HepG2 (cell line): ENCODE measurements around the gene ANKRD37. TPM values are rescaled to one million over a fixed set of nuclear protein-coding genes. Genes with fewer than 3 reads are reported as not detected.

Experiments used
- AGO2 ChIP-seq: fragments of 200-400 bp; formaldehyde crosslinking; optimal IDR thresholded peaks from 2 replicates; pipeline ENCODE3; 2017; ENCODE audit warnings: mild to moderate bottlenecking, low read depth, low read length, moderate library complexity
- ATF3 ChIP-seq: sonication (generic); formaldehyde crosslinking; IDR thresholded peaks from 2 replicates; pipeline ENCODE4 v1.4.0; 2020; ENCODE audit warnings: missing genetic modification reagents
- CBX2 ChIP-seq, 2 experiments: fragments of 200-600 bp in 1 of 2; sonication (generic); formaldehyde crosslinking in 1 of 2; IDR thresholded peaks; 2 replicates each; pipeline versions ENCODE4 v1.7.0 to v1.8.1; 2018 to 2022; ENCODE audit warnings: low read depth in 2 of 2, low read length in 1 of 2, mild to moderate bottlenecking in 1 of 2, missing genetic modification reagents in 1 of 2
- GLI4 ChIP-seq: sonication (generic); formaldehyde crosslinking; IDR thresholded peaks from 2 replicates; pipeline ENCODE4 v1.5.1; 2020; ENCODE audit warnings: missing genetic modification reagents, mild to moderate bottlenecking, moderate library complexity, borderline replicate concordance
- GTF3A ChIP-seq: sonication (generic); formaldehyde crosslinking; conservative IDR thresholded peaks from 2 replicates; pipeline ENCODE4 v1.4.0; 2020; ENCODE audit warnings: mild to moderate bottlenecking, missing genetic modification reagents
- HDAC2 ChIP-seq: sonication (generic); formaldehyde crosslinking; IDR thresholded peaks from 2 replicates; pipeline ENCODE4 v1.4.0; 2020; ENCODE audit warnings: missing genetic modification reagents
- HES4 ChIP-seq: sonication (generic); formaldehyde crosslinking; IDR thresholded peaks from 2 replicates; pipeline ENCODE4 v1.9.0; 2021; ENCODE audit warnings: mild to moderate bottlenecking, missing genetic modification reagents, borderline replicate concordance
- HOXD1 ChIP-seq: sonication (generic); formaldehyde crosslinking; IDR thresholded peaks from 2 replicates; pipeline ENCODE4 v1.5.0; 2020; ENCODE audit warnings: missing genetic modification reagents
- IRF2 ChIP-seq: IDR thresholded peaks from 2 replicates; pipeline ENCODE4 v1.6.1; 2018; ENCODE audit warnings: missing genetic modification reagents, missing compliant biosample characterization
- KMT2B ChIP-seq: IDR thresholded peaks from 2 replicates; pipeline ENCODE4 v1.6.1; 2016; ENCODE audit warnings: missing genetic modification reagents, missing compliant biosample characterization
- NFATC3 ChIP-seq: sonication (generic); formaldehyde crosslinking; IDR thresholded peaks from 2 replicates; pipeline ENCODE4 v1.5.1; 2020; ENCODE audit warnings: mild to moderate bottlenecking, missing genetic modification reagents
- SP4 ChIP-seq: sonication (generic); formaldehyde crosslinking; IDR thresholded peaks from 2 replicates; pipeline ENCODE4 v1.8.1; 2023; ENCODE audit warnings: mild to moderate bottlenecking, missing genetic modification reagents
- TP53 ChIP-seq: sonication (generic); formaldehyde crosslinking; conservative IDR thresholded peaks from 2 replicates; pipeline ENCODE4 v1.4.0; 2020; ENCODE audit warnings: missing genetic modification reagents
- ZNF235 ChIP-seq: sonication (generic); formaldehyde crosslinking; IDR thresholded peaks from 2 replicates; pipeline ENCODE4 v1.8.1; 2023; ENCODE audit warnings: mild to moderate bottlenecking, missing genetic modification reagents, borderline replicate concordance
- ZNF333 ChIP-seq: sonication (generic); formaldehyde crosslinking; IDR thresholded peaks from 2 replicates; pipeline ENCODE4 v1.4.0; 2020; ENCODE audit warnings: mild to moderate bottlenecking, missing genetic modification reagents, borderline replicate concordance
- ZNF383 ChIP-seq: sonication (generic); formaldehyde crosslinking; IDR thresholded peaks from 2 replicates; pipeline ENCODE4 v1.4.0; 2020; ENCODE audit warnings: missing genetic modification reagents, mild to moderate bottlenecking, borderline replicate concordance
- ZNF747 ChIP-seq: sonication (generic); formaldehyde crosslinking; IDR thresholded peaks from 2 replicates; pipeline ENCODE4 v1.8.1; 2023; ENCODE audit warnings: missing genetic modification reagents, mild to moderate bottlenecking, borderline replicate concordance
- ZNF768 ChIP-seq: sonication (generic); formaldehyde crosslinking; IDR thresholded peaks from 2 replicates; pipeline ENCODE4 v1.4.0; 2020; ENCODE audit warnings: missing genetic modification reagents
- polyA plus RNA-seq, 8 experiments: library from polyadenylated mRNA; depleted of rRNA in 3 of 8; stranded (reverse) in 7 of 8; unstranded in 1 of 8; fragments of >200 nt; fragmentation: Illumina TruSeq in 4 of 8; extraction: Trizol in 4 of 8; gene quantifications; 2 replicates each; pipeline versions ENCODE4 v1.2.1 to v1.2.3, GENCODE V29; 2011 to 2016; ENCODE audit warnings: low read depth in 4 of 8, missing spikeins in 1 of 8, mixed read lengths in 1 of 8; ENCODE audit not compliant: insufficient read depth in 1 of 8
- total RNA-seq, 5 experiments: library from RNA; depleted of rRNA; stranded (reverse); fragments of >200 nt; fragmentation: Illumina TruSeq; extraction: Trizol; gene quantifications; 2 replicates each; pipeline ENCODE4 v1.2.3, GENCODE V29; 2016; ENCODE audit warnings: low read depth in 1 of 5
- TF ChIP-seq, protein P1 (sequence below): sonication (generic); formaldehyde crosslinking; IDR thresholded peaks from 2 replicates; pipeline ENCODE4 v1.4.0; 2020; ENCODE audit warnings: missing genetic modification reagents; ENCODE audit errors: not compliant biosample characterization
- TF ChIP-seq, protein P2 (sequence below): sonication (generic); formaldehyde crosslinking; conservative IDR thresholded peaks from 2 replicates; pipeline ENCODE4 v1.4.0; 2020; ENCODE audit warnings: missing genetic modification reagents
- TF ChIP-seq, protein P3 (sequence below): sonication (generic); formaldehyde crosslinking; IDR thresholded peaks from 2 replicates; pipeline ENCODE4 v1.4.0; 2020; ENCODE audit warnings: low read depth, missing genetic modification reagents
- TF ChIP-seq, protein P4 (sequence below): IDR thresholded peaks from 2 replicates; pipeline ENCODE4 v1.6.1; 2016; ENCODE audit warnings: missing genetic modification reagents, missing compliant biosample characterization

The ANKRD37 gene
- total and polyA plus RNA-seq, 2 of the 13 experiments (the other 11 are each of a cell fraction or from before 2014, with no cell fraction given), result 2.2 to 51.4 TPM

DNA sequence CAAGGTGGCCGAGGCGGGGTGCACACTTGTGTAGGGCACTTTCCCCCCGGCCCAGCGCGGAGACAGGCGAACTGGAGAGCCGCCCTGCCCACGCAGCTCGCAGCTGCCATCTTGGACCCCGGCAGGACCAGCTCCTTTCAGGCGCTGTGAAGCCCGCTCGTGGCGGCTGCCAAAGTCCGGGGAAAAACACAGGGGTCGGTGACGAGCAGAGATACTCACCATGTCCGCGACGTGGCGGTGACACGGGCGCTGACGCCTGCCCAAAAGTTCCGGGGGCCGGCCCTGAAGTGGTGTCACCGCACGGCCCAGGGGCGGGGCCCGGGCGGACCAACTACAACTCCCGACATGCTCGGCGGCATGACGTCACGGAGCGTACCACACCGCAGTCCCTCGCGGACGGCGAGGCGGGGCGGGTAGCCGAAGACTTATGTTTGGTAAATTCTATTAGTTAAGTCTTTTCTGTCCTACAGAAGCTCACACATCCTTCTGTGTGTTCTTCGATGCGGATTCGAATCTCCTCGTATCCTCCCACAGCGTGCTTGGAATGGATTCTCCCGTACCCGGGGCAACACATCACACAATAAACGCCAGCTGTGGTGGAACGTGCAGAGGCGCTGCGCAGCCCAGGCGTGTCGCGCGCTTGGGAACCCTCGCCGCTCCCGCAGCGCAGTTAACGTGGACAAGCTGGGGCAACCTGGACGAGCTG lies 29.2 kb downstream of the ANKRD37 start, which contains the start of gene UFSP2 (continued):
- TF ChIP-seq NFATC3 (CRISPR knock-in tag), result 0 out of 2 replicates have a peak, but pooled peaks have one; percentile 43
- peak; percentile 88; the same call in 1 of the 2 replicates for TF ChIP-seq ZNF333
- TF ChIP-seq GTF3A (CRISPR knock-in tag), result 0 out of 2 replicates have a peak, but pooled peaks have one; percentile 64
- peak; percentile 36 for TF ChIP-seq AGO2
- TF ChIP-seq ZNF747, result peak; percentile 69; the same call in 1 of the 2 replicates
- TF ChIP-seq HOXD1 (CRISPR knock-in tag), result 0 out of 2 replicates have a peak, but pooled peaks have one; percentile 8
- 0 out of 2 replicates have a peak, but pooled peaks have one; percentile 28 for TF ChIP-seq TP53 (CRISPR knock-in tag)
- no peak; the same call in 1 of the 2 replicates for TF ChIP-seq HES4 (CRISPR knock-in tag)
- TF ChIP-seq, protein P1, sequence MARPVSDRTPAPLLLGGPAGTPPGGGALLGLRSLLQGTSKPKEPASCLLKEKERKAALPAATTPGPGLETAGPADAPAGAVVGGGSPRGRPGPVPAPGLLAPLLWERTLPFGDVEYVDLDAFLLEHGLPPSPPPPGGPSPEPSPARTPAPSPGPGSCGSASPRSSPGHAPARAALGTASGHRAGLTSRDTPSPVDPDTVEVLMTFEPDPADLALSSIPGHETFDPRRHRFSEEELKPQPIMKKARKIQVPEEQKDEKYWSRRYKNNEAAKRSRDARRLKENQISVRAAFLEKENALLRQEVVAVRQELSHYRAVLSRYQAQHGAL (CRISPR knock-in tag), result no peak
- no peak for TF ChIP-seq CBX2 (IDR thresholded peaks at IDR 0.05; ENCODE audit: low read depth, low read length)
- TF ChIP-seq CBX2 (CRISPR knock-in tag; IDR thresholded peaks at IDR 0.05; ENCODE audit: low read depth), result no peak
- TF ChIP-seq ZNF383 (CRISPR knock-in tag), result 0 out of 2 replicates have a peak, but pooled peaks have one; percentile 34
- peak; percentile 36 for TF ChIP-seq ATF3 (CRISPR knock-in tag)
- TF ChIP-seq KMT2B (CRISPR knock-in tag), result peak; percentile 92
- TF ChIP-seq, protein P2, sequence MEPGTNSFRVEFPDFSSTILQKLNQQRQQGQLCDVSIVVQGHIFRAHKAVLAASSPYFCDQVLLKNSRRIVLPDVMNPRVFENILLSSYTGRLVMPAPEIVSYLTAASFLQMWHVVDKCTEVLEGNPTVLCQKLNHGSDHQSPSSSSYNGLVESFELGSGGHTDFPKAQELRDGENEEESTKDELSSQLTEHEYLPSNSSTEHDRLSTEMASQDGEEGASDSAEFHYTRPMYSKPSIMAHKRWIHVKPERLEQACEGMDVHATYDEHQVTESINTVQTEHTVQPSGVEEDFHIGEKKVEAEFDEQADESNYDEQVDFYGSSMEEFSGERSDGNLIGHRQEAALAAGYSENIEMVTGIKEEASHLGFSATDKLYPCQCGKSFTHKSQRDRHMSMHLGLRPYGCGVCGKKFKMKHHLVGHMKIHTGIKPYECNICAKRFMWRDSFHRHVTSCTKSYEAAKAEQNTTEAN (CRISPR knock-in tag), result no peak; the same call in 1 of the 2 replicates
- TF ChIP-seq ZNF768 (CRISPR knock-in tag), result no peak; the same call in 1 of the 2 replicates
- peak; percentile 82 for TF ChIP-seq IRF2 (CRISPR knock-in tag)
- TF ChIP-seq GLI4, result peak; percentile 73
- TF ChIP-seq HDAC2, result peak; percentile 57
- TF ChIP-seq SP4 (CRISPR knock-in tag), result peak; percentile 76
- TF ChIP-seq ZNF235 (CRISPR knock-in tag), result peak; percentile 89; the same call in 1 of the 2 replicates
- TF ChIP-seq, protein P3, sequence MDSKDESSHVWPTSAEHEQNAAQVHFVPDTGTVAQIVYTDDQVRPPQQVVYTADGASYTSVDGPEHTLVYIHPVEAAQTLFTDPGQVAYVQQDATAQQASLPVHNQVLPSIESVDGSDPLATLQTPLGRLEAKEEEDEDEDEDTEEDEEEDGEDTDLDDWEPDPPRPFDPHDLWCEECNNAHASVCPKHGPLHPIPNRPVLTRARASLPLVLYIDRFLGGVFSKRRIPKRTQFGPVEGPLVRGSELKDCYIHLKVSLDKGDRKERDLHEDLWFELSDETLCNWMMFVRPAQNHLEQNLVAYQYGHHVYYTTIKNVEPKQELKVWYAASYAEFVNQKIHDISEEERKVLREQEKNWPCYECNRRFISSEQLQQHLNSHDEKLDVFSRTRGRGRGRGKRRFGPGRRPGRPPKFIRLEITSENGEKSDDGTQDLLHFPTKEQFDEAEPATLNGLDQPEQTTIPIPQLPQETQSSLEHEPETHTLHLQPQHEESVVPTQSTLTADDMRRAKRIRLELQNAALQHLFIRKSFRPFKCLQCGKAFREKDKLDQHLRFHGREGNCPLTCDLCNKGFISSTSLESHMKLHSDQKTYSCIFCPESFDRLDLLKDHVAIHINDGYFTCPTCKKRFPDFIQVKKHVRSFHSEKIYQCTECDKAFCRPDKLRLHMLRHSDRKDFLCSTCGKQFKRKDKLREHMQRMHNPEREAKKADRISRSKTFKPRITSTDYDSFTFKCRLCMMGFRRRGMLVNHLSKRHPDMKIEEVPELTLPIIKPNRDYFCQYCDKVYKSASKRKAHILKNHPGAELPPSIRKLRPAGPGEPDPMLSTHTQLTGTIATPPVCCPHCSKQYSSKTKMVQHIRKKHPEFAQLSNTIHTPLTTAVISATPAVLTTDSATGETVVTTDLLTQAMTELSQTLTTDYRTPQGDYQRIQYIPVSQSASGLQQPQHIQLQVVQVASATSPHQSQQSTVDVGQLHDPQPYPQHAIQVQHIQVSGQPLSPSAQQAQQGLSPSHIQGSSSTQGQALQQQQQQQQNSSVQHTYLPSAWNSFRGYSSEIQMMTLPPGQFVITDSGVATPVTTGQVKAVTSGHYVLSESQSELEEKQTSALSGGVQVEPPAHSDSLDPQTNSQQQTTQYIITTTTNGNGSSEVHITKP, result peak; percentile 100
- TF ChIP-seq, protein P4, sequence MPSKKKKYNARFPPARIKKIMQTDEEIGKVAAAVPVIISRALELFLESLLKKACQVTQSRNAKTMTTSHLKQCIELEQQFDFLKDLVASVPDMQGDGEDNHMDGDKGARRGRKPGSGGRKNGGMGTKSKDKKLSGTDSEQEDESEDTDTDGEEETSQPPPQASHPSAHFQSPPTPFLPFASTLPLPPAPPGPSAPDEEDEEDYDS (CRISPR knock-in tag), result peak; percentile 59; the same call in 1 of the 2 replicates
